AG04450 (cell line): ENCODE results near the gene DRC1. TPM values are rescaled to one million over a fixed set of nuclear protein-coding genes. Genes with fewer than 3 reads are reported as not detected.

Experiments used
- CTCF ChIA-PET: fragments of 300-600, 350-600 bp; formaldehyde crosslinking; extraction: SDS; loops from one replicate; lab custom pipeline; 2022; ENCODE audit warnings: antibody characterized with exemption, inconsistent platforms; lab: Charles Lee
- POLR2A ChIA-PET: fragments of 350-600 bp; formaldehyde crosslinking; extraction: SDS; loops from one replicate; lab custom pipeline; 2021; ENCODE audit warnings: antibody characterized with exemption, inconsistent platforms; lab: Yijun Ruan, JAX
- DNase-seq: peaks from one replicate; pipeline ENCODE4 v3.0.0-alpha.2; 2011; ENCODE audit warnings: low read depth, low spot score
- H3K27ac ChIP-seq: one replicate; pipeline ENCODE4 v1.5.1; 2012; ENCODE audit warnings: low read depth, low read length, control low read depth
- H3K27me3 ChIP-seq: one replicate; pipeline ENCODE4 v1.6.0; 2012; ENCODE audit warnings: low read length; ENCODE audit not compliant: control insufficient read depth, insufficient read depth
- H3K4me3 ChIP-seq: 2 replicates; pipeline ENCODE4 v1.5.1; 2011; ENCODE audit warnings: mild to moderate bottlenecking, low read depth, low read length, control low read depth
- H3K9me3 ChIP-seq: 2 replicates; pipeline ENCODE4 v1.5.1; 2012; ENCODE audit warnings: low read length; ENCODE audit not compliant: control insufficient read depth, insufficient read depth
- CTCF ChIP-seq: IDR thresholded peaks from 2 replicates; pipeline ENCODE4 v1.5.1; 2011; ENCODE audit warnings: low read depth, low read length, control low read depth, inconsistent platforms
- polyA plus RNA-seq: library from polyadenylated mRNA; depleted of rRNA; stranded (reverse); fragments of >200 nt; gene quantifications from 2 replicates; pipeline ENCODE4 v1.2.3, GENCODE V29; 2011

The DRC1 gene
- polyA plus RNA-seq, 1 experiment, result not detected

- POLR2A ChIA-PET, result no interaction called here
These were observed 67.5 kb downstream of the DRC1 start for GRCh38 chr2:26469092-26469710.

GRCh38 chr2:26469955-26470354 lies 68.2 kb downstream of the DRC1 start:
- CTCF ChIA-PET, result interaction anchor here (0.8 kb wide), 1 partner anchor 87 kb away, joined by 3 read pairs; no protein-coding TSS in a partner anchor
- H3K4me3 ChIP-seq, result no peak overlapping the region
- DNase-seq, result no peak

More at GRCh38 chr2:26469092-26469710, 67.5 kb downstream of the DRC1 start:
- peak; percentile 13 for DNase-seq
- Histone ChIP-seq H3K9me3 (peaks cover 11% of the 10 kb centered on the region), H3K27ac (no peak overlapping the region), H3K27me3 (peaks cover 4% of the 10 kb centered on the region), H3K4me3 (no peak overlapping the region)
- CTCF ChIA-PET, result interaction anchor here (0.6 to 0.8 kb wide), 2 partner anchors 87 to 260 kb away, joined by 3 read pairs; no protein-coding TSS in a partner anchor
- TF ChIP-seq CTCF, result peak; percentile 72

GRCh38 chr2:26470601-26471260 lies 69.0 kb downstream of the DRC1 start:
- DNase-seq, result no peak
- CTCF ChIA-PET, result no interaction called here

More at GRCh38 chr2:26469955-26470354, 68.2 kb downstream of the DRC1 start:
- Histone ChIP-seq H3K27me3 (no peaks in the 10 kb centered on the region), H3K27ac (no peak overlapping the region), H3K9me3 (peaks cover 11% of the 10 kb centered on the region)
- no peak for TF ChIP-seq CTCF
- POLR2A ChIA-PET, result no interaction called here

GRCh38 chr2:26471289-26471688 lies 69.6 kb downstream of the DRC1 start:
- CTCF ChIA-PET, result interaction anchor here (0.5 kb wide), 1 partner anchor 143 kb away, joined by 3 read pairs; no protein-coding TSS in a partner anchor

More at GRCh38 chr2:26470601-26471260, 69.0 kb downstream of the DRC1 start:
- no peak for TF ChIP-seq CTCF
- no peaks in the 10 kb centered on the region for H3K27me3 ChIP-seq
- H3K4me3 ChIP-seq, result no peak overlapping the region
- peaks cover 11% of the 10 kb centered on the region for H3K9me3 ChIP-seq
- no peak overlapping the region for H3K27ac ChIP-seq
- POLR2A ChIA-PET, result no interaction called here

More at GRCh38 chr2:26471289-26471688, 69.6 kb downstream of the DRC1 start:
- POLR2A ChIA-PET, result no interaction called here
- DNase-seq, result no peak
- TF ChIP-seq CTCF, result no peak
- Histone ChIP-seq H3K9me3 (peaks cover 11% of the 10 kb centered on the region), H3K27me3 (no peaks in the 10 kb centered on the region), H3K4me3 (no peak overlapping the region), H3K27ac (no peak overlapping the region)
